Occipital lobe (tissue), 2 donors: ENCODE data around the gene C9orf50. TPM values are rescaled to one million over a fixed set of nuclear protein-coding genes. Genes with fewer than 3 reads are reported as not detected.

Experiments used
- DNase-seq: peaks from one replicate; lab custom pipeline; 2025; lab: John Stamatoyannopoulos, UW
- total RNA-seq: library from RNA; depleted of rRNA; stranded (reverse); fragments of >200 nt; gene quantifications from one replicate; pipeline ENCODE4 v1.2.3, GENCODE V29; 2014

C9orf50 gene
- total RNA-seq, 1 donor from 2014 or later, result not detected

GRCh38 chr9:129631674-129632129, 10.8 kb upstream of the C9orf50 start:
- DNase-seq, result no peak

- no peak for DNase-seq
Observed at GRCh38 chr9:129630967-129631673, 10.2 kb upstream of the C9orf50 start.

- no peak for DNase-seq
Observed at GRCh38 chr9:129629251-129629820, 8.4 kb upstream of the C9orf50 start.

GRCh38 chr9:129628709-129629108, 7.8 kb upstream of the C9orf50 start:
- DNase-seq, result no peak

DNA sequence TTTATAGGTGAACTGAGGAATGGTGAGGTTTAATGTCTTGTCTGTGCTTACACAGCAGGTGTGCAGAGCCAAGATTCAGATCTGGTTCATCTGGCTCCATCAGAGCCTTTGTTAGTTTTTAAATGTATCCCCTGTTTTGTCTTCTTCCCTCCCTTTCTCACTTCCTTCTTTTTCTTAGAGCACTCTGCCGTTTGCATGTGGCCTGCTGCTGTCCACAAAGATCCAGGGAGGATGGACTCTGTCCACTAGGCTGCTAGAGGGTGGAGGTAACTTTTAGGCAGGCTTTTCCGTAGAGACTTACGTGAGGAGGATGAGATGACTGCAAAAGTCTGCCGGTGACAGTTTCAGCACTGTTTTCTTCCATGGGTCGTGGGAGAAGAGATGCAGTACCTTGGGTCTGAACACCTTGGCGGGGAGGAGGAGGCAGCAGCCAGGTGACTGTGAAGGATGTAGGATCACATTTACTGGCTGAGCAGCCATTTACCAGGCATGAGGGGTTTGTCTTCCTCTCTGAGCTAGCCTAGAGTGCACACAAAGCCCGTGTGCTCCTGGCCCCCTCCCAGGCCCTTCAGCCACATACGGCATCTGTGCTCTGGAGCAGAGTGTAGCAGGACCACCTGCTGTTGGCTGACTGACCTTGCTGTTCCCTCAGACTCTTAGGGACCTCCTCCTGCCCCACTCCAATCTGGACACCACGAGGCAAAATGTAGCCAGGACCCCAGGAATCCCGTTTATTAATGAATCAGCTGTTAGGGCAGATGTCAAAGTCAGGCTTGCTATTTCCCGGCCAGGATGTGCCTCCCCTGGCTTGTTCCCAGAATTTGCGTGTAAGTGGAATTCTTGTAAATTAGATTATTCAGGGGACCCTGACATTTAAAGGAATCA, 6.9 kb upstream of the C9orf50 start:
- DNase-seq, result no peak

DNA sequence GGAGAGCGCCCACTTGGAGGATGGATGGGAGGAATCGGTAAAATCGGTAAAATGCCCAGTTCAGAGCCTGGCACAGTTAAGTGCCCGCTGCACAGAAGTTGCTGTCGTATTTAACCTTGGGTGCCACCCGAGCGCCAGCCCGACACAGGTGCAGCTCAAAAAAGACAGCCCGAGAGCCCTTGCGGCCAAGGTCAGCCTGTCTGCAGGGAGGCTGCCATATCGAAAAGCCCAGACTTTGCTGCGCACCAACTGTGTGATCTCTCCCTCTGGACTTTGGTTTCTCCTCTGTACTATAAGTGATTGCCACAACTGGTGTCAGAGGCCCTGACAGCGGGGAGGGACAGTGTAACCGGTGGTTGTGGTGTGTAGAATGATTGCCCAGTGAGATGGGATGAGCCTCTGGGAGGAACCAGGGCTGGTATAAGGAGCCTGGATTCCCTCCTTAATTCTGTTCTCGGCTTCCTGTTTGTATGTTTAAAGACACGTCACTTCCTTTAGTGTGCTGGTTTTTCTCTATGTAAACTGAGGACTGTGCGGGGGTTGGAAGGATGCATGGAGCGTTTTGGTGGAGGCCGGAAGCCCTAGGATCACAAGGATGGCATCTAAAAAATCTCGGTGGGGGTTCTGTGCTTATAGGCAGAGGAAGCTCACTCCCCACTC, 5.9 kb upstream of the C9orf50 start:
- DNase-seq, result no peak

DNA sequence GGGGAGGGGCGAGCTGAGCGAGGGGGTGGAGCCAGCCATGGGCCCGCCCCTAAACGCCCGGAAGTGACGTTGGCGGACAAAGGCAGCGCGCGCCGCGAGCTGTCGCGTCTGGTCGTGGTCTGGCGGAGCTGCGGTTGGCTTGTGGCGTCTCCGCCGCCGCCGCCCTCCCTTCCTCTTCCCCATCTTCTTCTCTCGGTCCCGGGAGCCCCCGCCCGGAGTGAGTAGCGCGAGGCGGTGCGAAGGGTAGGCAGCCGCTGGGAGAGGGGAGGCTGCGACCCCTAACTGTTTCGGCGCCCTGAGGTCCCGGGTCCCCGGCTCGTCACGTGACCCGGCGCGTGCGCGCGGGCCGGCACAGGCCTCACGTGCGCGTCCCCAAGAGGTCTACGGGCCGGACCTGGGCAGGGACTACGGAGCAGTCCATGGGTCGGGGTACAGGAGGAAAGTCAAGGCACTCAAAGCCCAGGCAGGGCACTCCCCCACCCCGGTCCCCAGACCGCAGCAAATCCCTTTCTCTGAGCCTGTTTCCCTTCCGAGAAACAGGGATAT, 5.3 kb upstream of the C9orf50 start, which contains the start of gene NTMT1:
Gene NTMT1 (plus strand): TSS at position 85 of the 546 bp plus-strand sequence. CDS start 6,541 bp downstream, outside the sequence.
- peak; percentile 87 for DNase-seq

- no peak for DNase-seq
Observed at GRCh38 chr9:129624947-129625346, 4.0 kb upstream of the C9orf50 start.

DNA sequence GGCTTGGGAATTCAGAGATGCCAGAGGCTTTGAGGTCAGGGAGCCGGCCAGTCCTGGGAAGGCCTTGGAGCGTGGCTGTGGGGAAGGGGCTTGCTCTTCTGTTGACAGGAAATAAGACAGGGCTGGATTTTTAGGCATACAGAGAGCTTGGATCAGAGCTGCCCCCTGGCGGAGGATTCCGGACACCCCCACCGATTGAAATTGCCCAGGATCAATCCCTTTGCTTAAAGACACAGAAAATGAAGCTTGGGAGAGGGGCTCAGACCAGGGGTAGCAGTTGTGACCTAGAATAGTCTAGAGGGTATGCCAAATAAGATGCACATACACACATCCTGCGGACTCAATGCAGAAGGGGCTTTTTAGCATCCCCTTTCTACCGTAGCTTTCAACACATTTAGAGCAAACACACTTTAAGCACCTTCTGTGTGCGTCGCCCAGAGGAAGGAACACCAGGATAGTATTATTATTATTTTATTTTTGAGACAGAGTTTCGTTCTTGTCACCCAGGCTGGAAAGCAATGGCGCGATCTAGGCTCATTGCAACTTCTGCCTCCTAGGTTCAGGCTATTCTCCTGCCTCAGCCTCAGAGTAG, 3.4 kb upstream of the C9orf50 start:
- no peak for DNase-seq

DNA sequence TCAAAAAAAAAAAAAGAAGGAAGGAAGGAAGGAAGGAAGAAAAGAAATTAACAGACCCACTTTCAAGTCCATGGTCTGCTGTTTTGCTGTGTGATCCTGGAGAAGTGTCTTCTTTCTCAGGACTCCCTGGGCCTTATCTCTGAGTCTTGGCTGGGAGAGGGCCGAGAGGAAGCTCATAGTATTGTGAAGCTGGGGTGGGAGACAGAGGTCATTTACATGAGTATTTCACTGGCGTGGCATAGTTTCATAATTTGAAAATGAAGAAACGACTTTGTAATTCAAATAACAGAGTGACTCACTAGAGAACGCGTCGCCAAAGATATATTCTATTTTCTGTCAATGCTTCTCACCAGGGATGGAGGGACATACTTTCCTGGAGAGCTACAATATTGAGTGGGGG, 2.4 kb upstream of the C9orf50 start:
- DNase-seq, result no peak

DNA sequence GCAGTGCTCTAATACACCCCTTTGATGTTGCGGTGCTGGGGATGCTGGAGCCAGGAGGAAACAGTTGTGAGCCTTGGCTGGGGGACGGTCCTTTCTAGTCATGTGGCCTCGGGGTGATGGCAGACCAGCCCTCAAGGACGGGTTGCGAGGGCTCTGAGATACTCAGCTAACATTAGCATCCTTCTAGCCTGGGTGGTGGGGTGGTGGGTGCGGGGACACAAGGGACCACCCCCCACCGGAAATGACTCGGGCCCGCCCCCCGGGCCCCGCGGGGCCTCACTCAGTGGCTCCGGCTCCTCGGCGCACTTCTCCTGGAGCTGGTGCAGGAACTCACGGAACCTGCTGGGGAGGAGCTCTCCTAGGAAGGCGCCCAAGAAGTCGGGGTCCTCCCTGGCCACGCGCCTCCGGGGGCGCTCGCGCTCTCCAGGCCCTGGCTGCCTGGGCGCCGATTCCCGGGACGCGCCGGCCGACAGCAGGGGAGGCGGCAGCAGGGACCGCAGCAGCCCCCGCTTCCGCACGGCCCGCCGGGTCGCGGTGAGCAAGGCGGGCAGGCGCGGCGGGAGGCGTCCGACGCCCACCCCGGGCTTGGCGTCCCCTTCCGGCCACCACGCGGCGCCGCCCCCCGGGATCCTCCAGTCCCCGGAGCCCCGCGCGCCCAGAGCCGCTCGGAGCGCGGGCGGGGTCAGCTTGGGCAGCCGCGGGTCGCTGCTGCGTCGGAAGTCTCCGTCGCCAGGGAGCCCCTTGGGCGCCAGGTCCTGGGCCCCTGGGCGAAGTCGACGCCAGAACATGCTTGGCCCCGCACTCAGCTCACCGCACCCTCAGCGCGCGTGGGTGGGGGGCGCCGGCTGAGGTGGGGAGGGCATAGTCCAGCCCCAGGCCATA, 873 bp downstream of the C9orf50 start:
- no peak for DNase-seq

GRCh38 chr9:129617167-129617566, 3.7 kb downstream of the C9orf50 start:
- DNase-seq, result no peak

- DNase-seq, result no peak
Observed at GRCh38 chr9:129615407-129616285, 5.3 kb downstream of the C9orf50 start.

DNA sequence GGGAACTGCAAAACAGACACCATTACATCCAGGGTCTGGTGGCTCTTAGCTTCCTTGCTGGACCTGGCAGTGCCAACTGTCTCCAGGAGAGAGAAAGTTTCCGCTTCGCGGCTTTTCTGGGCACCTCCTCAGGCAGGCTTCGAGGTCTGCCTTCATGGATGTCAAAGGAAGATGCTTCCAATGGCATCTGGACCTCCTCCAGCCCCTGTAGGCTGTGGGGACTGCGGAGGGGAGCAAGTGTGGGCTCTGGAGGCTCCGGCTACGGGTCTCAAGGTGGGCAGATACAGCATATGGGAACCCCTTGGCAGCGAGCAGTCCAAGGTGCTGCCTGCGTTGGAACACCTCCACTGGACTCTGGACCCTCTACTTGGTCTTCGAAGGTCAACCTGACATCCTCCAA, 6.0 kb downstream of the C9orf50 start:
- DNase-seq, result no peak

DNA sequence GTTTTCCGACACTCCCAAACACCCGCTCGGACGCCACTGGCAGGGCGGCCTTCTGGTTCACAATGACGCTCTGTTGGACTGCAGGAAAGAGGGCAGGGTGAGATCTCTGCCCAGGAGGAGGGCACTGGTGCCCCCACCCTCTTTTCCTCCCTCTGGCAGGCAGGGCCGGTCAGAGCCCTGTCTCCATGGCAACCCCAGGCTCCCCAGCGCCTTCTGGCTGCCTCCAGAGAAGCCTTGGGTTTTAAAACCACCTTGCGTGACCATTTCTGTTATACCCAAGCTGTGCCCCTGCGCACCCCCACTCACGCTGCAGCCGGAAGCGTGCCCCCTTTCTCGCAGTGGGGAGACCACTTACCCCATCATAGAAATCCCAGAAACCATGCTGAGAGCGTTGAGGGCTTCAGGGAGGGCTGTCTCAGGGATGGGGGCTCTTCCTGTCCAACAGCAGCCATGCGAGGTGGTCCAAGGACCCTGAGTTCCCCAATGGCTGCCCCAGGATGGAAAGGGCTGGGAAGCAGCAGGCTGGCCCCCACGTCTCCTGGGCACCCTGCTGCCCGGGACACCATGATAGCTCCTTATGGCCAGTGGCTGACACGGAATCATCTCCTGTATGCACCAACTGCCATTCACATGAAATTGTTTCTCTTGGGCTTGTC, 7.3 kb downstream of the C9orf50 start:
- peak; percentile 79 for DNase-seq

GRCh38 chr9:129612815-129613519, 7.9 kb downstream of the C9orf50 start:
- DNase-seq, result no peak

- DNase-seq, result no peak
Observed at GRCh38 chr9:129612123-129612522, 8.8 kb downstream of the C9orf50 start.
